K562 (cell line): Measurements from ENCODE around the gene MCAM. TPM values are rescaled to one million over a fixed set of nuclear protein-coding genes. Genes with fewer than 3 reads are reported as not detected.

Experiments
- AFF1 ChIP-seq, 2 experiments: fragments of 450-650 bp; IDR thresholded peaks; 2 replicates each; pipeline ENCODE4 v1.6.1; 2018; ENCODE audit warnings: mild to moderate bottlenecking in 2 of 2, low read depth in 1 of 2; ENCODE audit not compliant: partially characterized antibody in 2 of 2
- CBX8 ChIP-seq: fragments of 200-600 bp; sonication (generic); IDR thresholded peaks from 2 replicates; pipeline ENCODE4 v1.6.1; 2012; ENCODE audit warnings: borderline replicate concordance, mixed run types, low read depth, mild to moderate bottlenecking, moderate library complexity, mixed read lengths, low read length, control low read depth, inconsistent platforms; ENCODE audit not compliant: poor library complexity, severe bottlenecking; ENCODE audit errors: extremely low read depth
- ESRRA ChIP-seq: fragments of 450-650 bp; IDR thresholded peaks from 2 replicates; pipeline ENCODE4 v1.6.1; 2014; ENCODE audit warnings: low read depth, mild to moderate bottlenecking, moderate library complexity, borderline replicate concordance
- FOS ChIP-seq: IDR thresholded peaks from 3 replicates; pipeline ENCODE4 v1.6.1; 2011; ENCODE audit not compliant: insufficient read length; ENCODE audit errors: extremely low read depth
- GABPB1 ChIP-seq: sonication (generic); formaldehyde crosslinking; IDR thresholded peaks from 2 replicates; pipeline ENCODE4 v1.8.0; 2022; ENCODE audit warnings: mild to moderate bottlenecking, missing genetic modification reagents
- GTF2A2 ChIP-seq: IDR thresholded peaks from 2 replicates; pipeline ENCODE4 v1.6.1; 2016; ENCODE audit warnings: mild to moderate bottlenecking, missing genetic modification characterization, missing compliant biosample characterization
- HDAC2 ChIP-seq: fragments of 450-650 bp; IDR thresholded peaks from 2 replicates; pipeline ENCODE4 v1.6.1; 2016; ENCODE audit warnings: mild to moderate bottlenecking
- KDM1A ChIP-seq, 2 experiments: fragments of 450-650 bp; IDR thresholded peaks; 2 replicates each; pipeline ENCODE4 v1.6.1; 2016; ENCODE audit warnings: mild to moderate bottlenecking in 2 of 2
- MCM3 ChIP-seq: fragments of 450-650 bp; IDR thresholded peaks from 2 replicates; pipeline ENCODE4 v1.6.1; 2016
- POLR2AphosphoS5 ChIP-seq: IDR thresholded peaks from 2 replicates; pipeline ENCODE4 v1.6.1; 2011; ENCODE audit warnings: mild to moderate bottlenecking, low read depth, low read length, moderate library complexity; ENCODE audit not compliant: control insufficient read depth, insufficient read depth
- SMARCA4 ChIP-seq: fragments of 450-650 bp; IDR thresholded peaks from 2 replicates; pipeline ENCODE4 v1.6.1; 2016
- SMARCA5 ChIP-seq: fragments of 450-650 bp; IDR thresholded peaks from 2 replicates; pipeline ENCODE4 v1.6.1; 2016
- TARDBP ChIP-seq: fragments of 450-650 bp; IDR thresholded peaks from 2 replicates; pipeline ENCODE4 v1.6.1; 2016
- U2AF2 ChIP-seq: fragments of 200-400 bp; formaldehyde crosslinking; optimal IDR thresholded peaks from 2 replicates; pipeline ENCODE3; 2017; ENCODE audit warnings: low read depth, mild to moderate bottlenecking, low read length
- ZNF655 ChIP-seq: fragments of 250-450 bp; sonication (Bioruptor Pico); IDR thresholded peaks from 2 replicates; pipeline ENCODE4 v1.5.0; 2021
- polyA plus RNA-seq, 8 experiments: library from polyadenylated mRNA; depleted of rRNA in 4 of 8; stranded (reverse) in 5 of 8; unstranded in 3 of 8; fragments of >200 nt; fragmentation: Nextera tagmentation in 2 of 8; fragmentation: Illumina TruSeq in 1 of 8; extraction: Ambion mirVana in 2 of 8; extraction: Trizol in 1 of 8; gene quantifications; 2 replicates each; pipeline versions ENCODE4 v1.2.1 to v1.2.3, GENCODE V29; 2011 to 2014; ENCODE audit warnings: inconsistent platforms in 1 of 8, missing spikeins in 1 of 8
- total RNA-seq, 7 experiments: library from RNA; depleted of rRNA in 6 of 7; stranded (reverse); fragments of >200 nt in 6 of 7; fragmentation: Illumina TruSeq in 2 of 7; extraction: Trizol in 2 of 7; gene quantifications; 2 replicates each; pipeline versions ENCODE4 v1.2.1 to v1.2.3, GENCODE V29; 2011 to 2021; ENCODE audit warnings: low replicate concordance in 1 of 7
- TF ChIP-seq, protein P1 (sequence below): fragments of 450-650 bp; IDR thresholded peaks from 2 replicates; pipeline ENCODE4 v1.7.1; 2018; ENCODE audit warnings: mild to moderate bottlenecking, low read depth; ENCODE audit not compliant: partially characterized antibody
- TF ChIP-seq, protein P2 (sequence below), 2 experiments: fragments of 450-650 bp; IDR thresholded peaks; 2 replicates each; pipeline ENCODE4 v1.6.1; 2016

The MCAM gene
- total and polyA plus RNA-seq, 9 of the 15 experiments (the other 6 are each of a cell fraction or from before 2014, with no cell fraction given): 14.7 to 118 (median 53.6) TPM

DNA sequence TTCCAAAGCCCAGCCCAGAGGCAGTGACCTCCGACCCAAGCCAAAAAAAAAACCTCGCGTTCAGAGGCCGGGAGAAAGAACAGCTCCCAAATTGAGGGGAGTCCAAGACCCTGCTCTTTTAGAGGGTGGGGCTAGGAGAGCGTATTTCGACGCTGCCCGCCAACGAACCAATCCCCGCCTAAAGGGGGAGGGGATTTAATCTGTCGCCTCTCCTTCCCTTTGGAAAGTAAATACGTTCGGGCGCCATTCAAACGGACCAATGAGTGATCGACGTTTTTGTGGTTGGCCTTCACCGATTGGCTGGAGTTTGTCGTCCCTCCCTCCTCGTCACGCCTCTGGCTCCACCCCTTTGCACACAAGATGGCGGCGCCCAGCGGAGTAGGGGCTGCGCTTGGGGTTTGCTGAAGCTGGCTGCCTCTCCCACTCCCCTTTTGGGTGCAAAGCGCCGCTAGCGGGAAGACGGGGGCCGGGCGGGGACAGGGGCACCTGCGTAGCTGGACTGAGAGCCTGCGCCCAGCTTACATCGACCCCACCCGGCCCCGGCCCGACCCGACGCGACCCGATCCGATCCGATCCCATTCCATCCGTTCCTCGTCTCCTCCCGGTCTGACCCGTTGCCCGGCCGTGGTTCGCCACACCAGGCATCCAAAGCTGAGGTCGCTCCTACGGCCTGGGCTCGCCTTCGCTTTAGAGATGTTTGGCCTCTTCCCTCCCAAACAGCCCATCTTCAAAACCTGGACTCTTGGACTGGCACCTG lies 17.4 kb upstream of the MCAM start, which contains the start of gene RNF26 (continued):
- TF ChIP-seq ESRRA: no peak
- TF ChIP-seq POLR2AphosphoS5: peak; percentile 90
- TF ChIP-seq AFF1 (IDR thresholded peaks at IDR 0.05; ENCODE audit: low read depth in 1 of 2, partially characterized antibody in 2 of 2): no peak
- TF ChIP-seq, protein P1, sequence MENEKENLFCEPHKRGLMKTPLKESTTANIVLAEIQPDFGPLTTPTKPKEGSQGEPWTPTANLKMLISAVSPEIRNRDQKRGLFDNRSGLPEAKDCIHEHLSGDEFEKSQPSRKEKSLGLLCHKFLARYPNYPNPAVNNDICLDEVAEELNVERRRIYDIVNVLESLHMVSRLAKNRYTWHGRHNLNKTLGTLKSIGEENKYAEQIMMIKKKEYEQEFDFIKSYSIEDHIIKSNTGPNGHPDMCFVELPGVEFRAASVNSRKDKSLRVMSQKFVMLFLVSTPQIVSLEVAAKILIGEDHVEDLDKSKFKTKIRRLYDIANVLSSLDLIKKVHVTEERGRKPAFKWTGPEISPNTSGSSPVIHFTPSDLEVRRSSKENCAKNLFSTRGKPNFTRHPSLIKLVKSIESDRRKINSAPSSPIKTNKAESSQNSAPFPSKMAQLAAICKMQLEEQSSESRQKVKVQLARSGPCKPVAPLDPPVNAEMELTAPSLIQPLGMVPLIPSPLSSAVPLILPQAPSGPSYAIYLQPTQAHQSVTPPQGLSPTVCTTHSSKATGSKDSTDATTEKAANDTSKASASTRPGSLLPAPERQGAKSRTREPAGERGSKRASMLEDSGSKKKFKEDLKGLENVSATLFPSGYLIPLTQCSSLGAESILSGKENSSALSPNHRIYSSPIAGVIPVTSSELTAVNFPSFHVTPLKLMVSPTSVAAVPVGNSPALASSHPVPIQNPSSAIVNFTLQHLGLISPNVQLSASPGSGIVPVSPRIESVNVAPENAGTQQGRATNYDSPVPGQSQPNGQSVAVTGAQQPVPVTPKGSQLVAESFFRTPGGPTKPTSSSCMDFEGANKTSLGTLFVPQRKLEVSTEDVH: no peak
- no peak for TF ChIP-seq KDM1A (IDR thresholded peaks at IDR 0.05)
- TF ChIP-seq SMARCA4: no peak
- no peak for TF ChIP-seq TARDBP
- no peak; the same call in 1 of the 2 replicates for TF ChIP-seq HDAC2
- no peak for TF ChIP-seq U2AF2
- no peak for TF ChIP-seq MCM3
- TF ChIP-seq, protein P2, sequence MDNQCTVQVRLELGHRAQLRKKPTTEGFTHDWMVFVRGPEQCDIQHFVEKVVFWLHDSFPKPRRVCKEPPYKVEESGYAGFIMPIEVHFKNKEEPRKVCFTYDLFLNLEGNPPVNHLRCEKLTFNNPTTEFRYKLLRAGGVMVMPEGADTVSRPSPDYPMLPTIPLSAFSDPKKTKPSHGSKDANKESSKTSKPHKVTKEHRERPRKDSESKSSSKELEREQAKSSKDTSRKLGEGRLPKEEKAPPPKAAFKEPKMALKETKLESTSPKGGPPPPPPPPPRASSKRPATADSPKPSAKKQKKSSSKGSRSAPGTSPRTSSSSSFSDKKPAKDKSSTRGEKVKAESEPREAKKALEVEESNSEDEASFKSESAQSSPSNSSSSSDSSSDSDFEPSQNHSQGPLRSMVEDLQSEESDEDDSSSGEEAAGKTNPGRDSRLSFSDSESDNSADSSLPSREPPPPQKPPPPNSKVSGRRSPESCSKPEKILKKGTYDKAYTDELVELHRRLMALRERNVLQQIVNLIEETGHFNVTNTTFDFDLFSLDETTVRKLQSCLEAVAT (IDR thresholded peaks at IDR 0.05): 0 out of 4 replicates have a peak, but pooled peaks of 1 of the 2 experiments have one; percentile 43
- no peak for TF ChIP-seq ZNF655
- no peak for TF ChIP-seq CBX8
- TF ChIP-seq FOS: peak; percentile 92
- TF ChIP-seq SMARCA5: no peak
- TF ChIP-seq GABPB1: peak; percentile 56
- no peak for TF ChIP-seq GTF2A2 (tag)
